Skin epidermis (tissue), 12 donors: ENCODE measurements around the gene RNU7-1.

Experiments used
- H3K27ac ChIP-seq, 21 experiments: fragments of 200-600 bp; sonication (generic) in 11 of 21; one replicate each; pipeline ENCODE4 v1.5.0; 2020; ENCODE audit warnings: mild to moderate bottlenecking in 3 of 21, inconsistent platforms in 2 of 21, moderate library complexity in 2 of 21
- H3K4me3 ChIP-seq, 7 experiments: fragments of 200-600 bp; sonication (generic) in 2 of 7; one replicate each; pipeline ENCODE4 v1.5.0; 2020; ENCODE audit warnings: inconsistent platforms in 2 of 7, mild to moderate bottlenecking in 2 of 7, moderate library complexity in 1 of 7

RNU7-1 gene

GRCh38 chr12:6935371-6936193, 8.0 kb upstream of the RNU7-1 start:
- Histone ChIP-seq H3K27ac (peak overlapping the region in 10 of 21 experiments; percentile 21 to 98 (median 72)), H3K4me3 (no peak overlapping the region)

- Histone ChIP-seq H3K27ac (peak overlapping the region in 12 of 21 experiments; percentile 23 to 98 (median 94)), H3K4me3 (no peak overlapping the region)
Measured at GRCh38 chr12:6936194-6936635, 7.4 kb upstream of the RNU7-1 start.

DNA sequence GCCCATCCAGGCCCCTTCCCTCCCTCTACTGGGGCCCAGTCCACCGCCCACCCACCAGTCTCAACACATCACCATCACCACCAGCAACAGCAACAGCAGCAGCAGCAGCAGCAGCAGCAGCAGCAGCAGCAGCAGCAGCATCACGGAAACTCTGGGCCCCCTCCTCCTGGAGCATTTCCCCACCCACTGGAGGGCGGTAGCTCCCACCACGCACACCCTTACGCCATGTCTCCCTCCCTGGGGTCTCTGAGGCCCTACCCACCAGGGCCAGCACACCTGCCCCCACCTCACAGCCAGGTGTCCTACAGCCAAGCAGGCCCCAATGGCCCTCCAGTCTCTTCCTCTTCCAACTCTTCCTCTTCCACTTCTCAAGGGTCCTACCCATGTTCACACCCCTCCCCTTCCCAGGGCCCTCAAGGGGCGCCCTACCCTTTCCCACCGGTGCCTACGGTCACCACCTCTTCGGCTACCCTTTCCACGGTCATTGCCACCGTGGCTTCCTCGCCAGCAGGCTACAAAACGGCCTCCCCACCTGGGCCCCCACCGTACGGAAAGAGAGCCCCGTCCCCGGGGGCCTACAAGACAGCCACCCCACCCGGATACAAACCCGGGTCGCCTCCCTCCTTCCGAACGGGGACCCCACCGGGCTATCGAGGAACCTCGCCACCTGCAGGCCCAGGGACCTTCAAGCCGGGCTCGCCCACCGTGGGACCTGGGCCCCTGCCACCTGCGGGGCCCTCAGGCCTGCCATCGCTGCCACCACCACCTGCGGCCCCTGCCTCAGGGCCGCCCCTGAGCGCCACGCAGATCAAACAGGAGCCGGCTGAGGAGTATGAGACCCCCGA, 6.8 kb upstream of the RNU7-1 start:
- H3K4me3 ChIP-seq = peak overlapping the region; percentile 41 to 67 (median 62)
- peak overlapping the region; percentile 53 to 98 (median 94) for H3K27ac ChIP-seq

DNA sequence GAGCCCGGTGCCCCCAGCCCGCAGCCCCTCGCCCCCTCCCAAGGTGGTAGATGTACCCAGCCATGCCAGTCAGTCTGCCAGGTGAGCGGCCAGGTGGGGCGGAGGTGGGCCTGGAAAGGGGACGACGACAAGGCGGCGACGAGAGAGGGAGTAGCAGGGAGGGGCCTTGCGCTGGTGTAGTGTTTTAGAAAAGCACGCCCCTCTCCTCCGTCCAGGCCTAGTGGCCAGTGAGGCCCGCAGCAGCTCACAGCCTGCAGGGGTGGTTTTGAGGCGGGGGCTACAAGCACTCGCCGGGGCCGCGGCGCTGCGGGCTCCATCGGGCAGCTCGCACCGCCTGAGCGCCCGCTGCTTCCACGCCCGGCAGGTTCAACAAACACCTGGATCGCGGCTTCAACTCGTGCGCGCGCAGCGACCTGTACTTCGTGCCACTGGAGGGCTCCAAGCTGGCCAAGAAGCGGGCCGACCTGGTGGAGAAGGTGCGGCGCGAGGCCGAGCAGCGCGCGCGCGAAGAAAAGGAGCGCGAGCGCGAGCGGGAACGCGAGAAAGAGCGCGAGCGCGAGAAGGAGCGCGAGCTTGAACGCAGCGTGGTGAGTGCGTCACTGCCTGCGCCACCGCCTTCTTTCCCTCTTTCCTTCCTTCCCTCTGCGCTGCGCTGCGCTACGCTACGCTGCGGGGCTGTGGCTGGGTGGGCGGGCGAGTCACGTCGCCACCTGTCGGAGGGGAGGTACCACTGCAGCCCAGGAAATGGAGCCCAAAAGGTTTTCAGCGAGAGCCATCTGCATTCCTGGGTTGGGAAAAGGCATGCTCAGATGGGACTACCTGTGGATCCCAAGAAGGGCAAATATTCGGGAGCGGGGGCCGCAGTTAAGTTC, 5.9 kb upstream of the RNU7-1 start:
- Histone ChIP-seq H3K27ac (peak overlapping the region; percentile 53 to 98 (median 94)), H3K4me3 (peak overlapping the region; percentile 41 to 67 (median 62))

DNA sequence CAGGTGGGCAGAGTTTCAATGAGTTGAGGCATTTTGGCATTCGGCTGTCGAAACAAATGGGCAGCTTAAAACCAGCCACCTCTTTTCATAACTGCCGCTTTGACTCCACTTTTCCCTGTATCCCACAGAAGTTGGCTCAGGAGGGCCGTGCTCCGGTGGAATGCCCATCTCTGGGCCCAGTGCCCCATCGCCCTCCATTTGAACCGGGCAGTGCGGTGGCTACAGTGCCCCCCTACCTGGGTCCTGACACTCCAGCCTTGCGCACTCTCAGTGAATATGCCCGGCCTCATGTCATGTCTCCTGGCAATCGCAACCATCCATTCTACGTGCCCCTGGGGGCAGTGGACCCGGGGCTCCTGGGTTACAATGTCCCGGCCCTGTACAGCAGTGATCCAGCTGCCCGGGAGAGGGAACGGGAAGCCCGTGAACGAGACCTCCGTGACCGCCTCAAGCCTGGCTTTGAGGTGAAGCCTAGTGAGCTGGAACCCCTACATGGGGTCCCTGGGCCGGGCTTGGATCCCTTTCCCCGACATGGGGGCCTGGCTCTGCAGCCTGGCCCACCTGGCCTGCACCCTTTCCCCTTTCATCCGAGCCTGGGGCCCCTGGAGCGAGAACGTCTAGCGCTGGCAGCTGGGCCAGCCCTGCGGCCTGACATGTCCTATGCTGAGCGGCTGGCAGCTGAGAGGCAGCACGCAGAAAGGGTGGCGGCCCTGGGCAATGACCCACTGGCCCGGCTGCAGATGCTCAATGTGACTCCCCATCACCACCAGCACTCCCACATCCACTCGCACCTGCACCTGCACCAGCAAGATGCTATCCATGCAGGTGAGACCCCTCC, 5.0 kb upstream of the RNU7-1 start:
- peak overlapping the region in 3 of 7 experiments; percentile 52 to 67 (median 65) for H3K4me3 ChIP-seq
- H3K27ac ChIP-seq = peak overlapping the region in 18 of 21 experiments; percentile 2 to 98 (median 94)

GRCh38 chr12:6939191-6939540, 4.5 kb upstream of the RNU7-1 start:
- Histone ChIP-seq H3K27ac (peak overlapping the region in 6 of 21 experiments; percentile 2 to 97 (median 76)), H3K4me3 (no peak overlapping the region)

GRCh38 chr12:6941267-6941666, 2.3 kb upstream of the RNU7-1 start:
- H3K4me3 ChIP-seq = no peak overlapping the region
- H3K27ac ChIP-seq = peak overlapping the region in 2 of 21 experiments; percentile 18 to 45

DNA sequence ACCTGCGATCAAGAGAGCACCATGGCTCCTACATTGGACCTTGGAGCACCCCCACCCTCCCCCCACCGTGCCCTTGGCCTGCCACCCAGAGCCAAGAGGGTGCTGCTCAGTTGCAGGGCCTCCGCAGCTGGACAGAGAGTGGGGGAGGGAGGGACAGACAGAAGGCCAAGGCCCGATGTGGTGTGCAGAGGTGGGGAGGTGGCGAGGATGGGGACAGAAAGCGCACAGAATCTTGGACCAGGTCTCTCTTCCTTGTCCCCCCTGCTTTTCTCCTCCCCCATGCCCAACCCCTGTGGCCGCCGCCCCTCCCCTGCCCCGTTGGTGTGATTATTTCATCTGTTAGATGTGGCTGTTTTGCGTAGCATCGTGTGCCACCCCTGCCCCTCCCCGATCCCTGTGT, 1.8 kb upstream of the RNU7-1 start:
- Histone ChIP-seq H3K4me3 (no peak overlapping the region), H3K27ac (peak overlapping the region in 1 of 21 experiments; percentile 45)

- Histone ChIP-seq H3K27ac (peak overlapping the region in 12 of 21 experiments; percentile 89 to 99 (median 94)), H3K4me3 (no peak overlapping the region)
Measured at GRCh38 chr12:6942331-6942665, 1.3 kb upstream of the RNU7-1 start.

- Histone ChIP-seq H3K4me3 (peak overlapping the region in 6 of 7 experiments; percentile 47 to 63 (median 56)), H3K27ac (peak overlapping the region in 20 of 21 experiments; percentile 83 to 99 (median 92))
Measured at GRCh38 chr12:6943389-6943721, 261 bp upstream of the RNU7-1 start.

DNA sequence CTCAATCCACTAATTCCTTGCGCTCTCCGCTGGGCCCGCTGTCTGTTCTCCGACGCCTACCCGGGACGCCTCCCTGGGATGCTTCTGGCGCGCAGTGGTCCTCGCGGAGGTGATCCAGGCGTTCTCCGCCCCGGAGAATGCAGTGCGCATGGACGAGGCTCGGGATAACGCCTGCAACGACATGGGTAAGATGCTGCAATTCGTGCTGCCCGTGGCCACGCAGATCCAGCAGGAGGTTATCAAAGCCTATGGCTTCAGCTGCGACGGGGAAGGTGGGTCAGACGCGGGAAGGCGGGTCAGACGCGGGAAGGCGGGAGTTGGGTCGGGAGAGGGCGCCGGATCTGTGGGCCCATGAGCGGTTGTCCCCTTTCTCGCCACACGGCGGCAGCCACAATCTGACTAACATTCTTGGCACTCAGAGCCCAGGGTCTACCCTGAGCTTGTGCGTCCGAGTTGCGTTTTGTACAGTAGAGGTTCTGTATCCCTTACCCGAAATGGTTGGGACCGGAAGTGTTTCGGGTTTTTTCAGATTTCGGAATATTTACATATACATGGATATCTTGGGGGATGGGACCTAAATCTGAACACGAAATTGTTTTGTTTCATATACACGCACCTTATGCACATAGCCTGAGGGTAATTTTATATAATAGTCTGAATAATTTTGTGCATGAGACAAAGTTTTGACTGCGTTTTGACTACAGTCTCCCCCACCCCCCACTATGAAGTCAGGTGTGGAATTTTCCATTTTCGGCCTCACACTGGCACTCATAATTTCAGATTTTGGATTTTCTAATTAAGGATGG, 968 bp downstream of the RNU7-1 start:
- Histone ChIP-seq H3K4me3 (peak overlapping the region; percentile 47 to 63 (median 59)), H3K27ac (peak overlapping the region; percentile 37 to 99 (median 92))

GRCh38 chr12:6945613-6946012, 2.0 kb downstream of the RNU7-1 start:
- Histone ChIP-seq H3K4me3 (peak overlapping the region in 6 of 7 experiments; percentile 27 to 46 (median 39)), H3K27ac (peak overlapping the region in 20 of 21 experiments; percentile 54 to 99 (median 83))

GRCh38 chr12:6946033-6946919, 2.7 kb downstream of the RNU7-1 start:
- H3K27ac ChIP-seq = peak overlapping the region in 20 of 21 experiments; percentile 54 to 99 (median 82)
- H3K4me3 ChIP-seq = peak overlapping the region; percentile 27 to 46 (median 36)

DNA sequence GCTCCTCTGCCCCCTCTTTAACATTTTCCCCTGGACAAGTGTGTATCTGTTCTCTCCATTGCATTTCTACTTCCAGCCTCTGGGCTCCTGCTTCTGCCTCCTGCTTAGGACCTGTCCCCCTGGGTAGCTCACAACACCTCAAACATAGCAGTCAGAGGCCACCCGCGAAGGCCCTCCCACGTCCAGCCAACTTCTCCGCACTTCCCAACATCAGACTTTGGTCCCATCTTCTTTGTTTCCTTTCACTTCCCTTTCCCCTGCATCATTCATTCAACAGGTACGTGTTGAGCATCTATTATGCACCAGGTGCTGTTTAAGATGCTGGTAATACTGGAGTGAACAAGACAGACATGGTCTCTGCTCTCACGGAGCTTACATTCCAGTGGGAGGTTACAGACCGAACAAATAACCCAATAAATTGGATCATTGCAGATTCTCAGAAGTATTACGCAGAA, 3.3 kb downstream of the RNU7-1 start:
- H3K4me3 ChIP-seq = peak overlapping the region; percentile 27 to 46 (median 36)
- H3K27ac ChIP-seq = peak overlapping the region in 19 of 21 experiments; percentile 54 to 99 (median 81)

DNA sequence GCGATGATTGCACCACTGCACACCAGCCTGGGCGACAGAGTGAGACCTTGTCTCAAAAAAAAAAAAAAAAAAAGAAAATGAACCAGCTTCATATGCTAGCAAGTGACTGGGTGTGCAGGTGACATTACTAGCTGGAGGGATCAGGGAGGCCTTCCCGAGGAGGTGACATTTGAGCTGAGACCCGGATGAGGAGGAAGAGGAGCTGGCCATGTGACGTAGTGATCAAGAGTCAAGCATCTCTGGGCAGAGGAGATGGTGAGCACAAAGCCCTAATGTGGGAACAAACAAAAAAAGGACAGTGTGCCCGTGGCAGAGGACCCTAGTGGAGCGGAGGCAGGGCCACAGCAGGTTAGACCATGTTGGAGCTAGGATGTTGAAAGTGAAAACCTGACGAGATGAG, 4.0 kb downstream of the RNU7-1 start:
- Histone ChIP-seq H3K27ac (peak overlapping the region in 2 of 21 experiments; percentile 18 to 97), H3K4me3 (no peak overlapping the region)

GRCh38 chr12:6948873-6949594, 5.4 kb downstream of the RNU7-1 start:
- Histone ChIP-seq H3K4me3 (no peak overlapping the region), H3K27ac (peak overlapping the region in 13 of 21 experiments; percentile 11 to 99 (median 70))
